ENCODE data around the gene EHF.

The EHF gene

DNA sequence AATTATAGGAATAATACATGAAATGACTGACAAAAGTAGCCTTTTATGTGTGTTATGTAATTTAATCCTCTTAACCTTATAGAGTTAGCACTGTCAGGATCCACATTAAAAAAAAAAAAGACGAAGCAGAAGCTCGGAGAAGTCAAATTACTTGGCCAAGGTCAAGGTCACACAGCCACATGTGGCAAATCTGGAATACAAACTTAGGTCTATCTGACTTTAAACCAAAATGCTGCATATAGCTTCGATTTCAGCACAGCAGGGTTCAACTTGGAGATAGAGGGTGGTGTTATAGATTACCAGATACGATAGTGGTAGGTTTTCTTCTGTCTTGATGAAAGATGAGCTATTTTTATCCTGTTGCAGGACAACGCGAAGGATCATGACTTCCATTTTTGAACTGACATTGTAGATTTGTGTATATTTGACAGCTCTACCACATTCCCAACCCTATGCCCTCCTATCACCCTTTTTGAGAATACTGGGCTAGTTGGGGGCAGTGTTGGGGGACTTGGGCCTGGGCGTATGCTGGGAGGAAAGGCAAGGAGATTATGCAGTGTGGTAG, 11.6 kb upstream of the EHF start:
- no peaks in the 10 kb centered on the region for H3K36me3 Mint-ChIP-seq (ENCODE audit: low read depth)
- H3K4me1 Mint-ChIP-seq (ENCODE audit: low read depth), result peaks cover 15% of the 10 kb centered on the region
- no peaks in the 10 kb centered on the region for H3K9me3 Mint-ChIP-seq
- no peak overlapping the region for H3K27ac Mint-ChIP-seq
- H3K4me3 Mint-ChIP-seq, result no peak overlapping the region
- H3K27me3 Mint-ChIP-seq, result peaks cover 26% of the 10 kb centered on the region

DNA sequence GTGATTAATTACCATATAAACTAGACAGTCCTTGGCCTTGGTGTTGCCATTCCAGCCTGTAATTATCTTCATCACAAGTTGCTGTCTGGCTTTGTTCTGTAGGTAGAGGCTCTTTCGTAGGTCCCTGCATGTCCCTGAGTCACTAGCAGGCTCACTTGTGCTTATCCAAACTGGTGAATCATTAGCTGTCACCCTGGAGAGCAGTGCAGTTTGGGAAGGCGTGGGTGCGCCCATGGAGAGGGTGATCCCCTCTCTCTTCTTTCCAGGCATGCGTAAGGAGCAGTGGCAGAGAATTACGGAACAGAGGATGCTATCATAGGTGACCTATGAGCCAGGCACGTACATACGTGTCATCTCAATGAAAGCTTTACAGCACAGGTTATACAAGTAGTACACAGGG, 11.0 kb upstream of the EHF start:
- Mint-ChIP-seq H3K4me1 (ENCODE audit: low read depth) (peaks cover 21% of the 10 kb centered on the region), H3K27me3 (peaks cover 26% of the 10 kb centered on the region), H3K4me3 (no peak overlapping the region), H3K9me3 (no peaks in the 10 kb centered on the region), H3K27ac (no peak overlapping the region), H3K36me3 (ENCODE audit: low read depth) (no peaks in the 10 kb centered on the region)

GRCh38 chr11:34610324-34611041, 10.4 kb upstream of the EHF start:
- Mint-ChIP-seq H3K9me3 (no peaks in the 10 kb centered on the region), H3K27ac (no peak overlapping the region), H3K36me3 (ENCODE audit: low read depth) (no peaks in the 10 kb centered on the region)

DNA sequence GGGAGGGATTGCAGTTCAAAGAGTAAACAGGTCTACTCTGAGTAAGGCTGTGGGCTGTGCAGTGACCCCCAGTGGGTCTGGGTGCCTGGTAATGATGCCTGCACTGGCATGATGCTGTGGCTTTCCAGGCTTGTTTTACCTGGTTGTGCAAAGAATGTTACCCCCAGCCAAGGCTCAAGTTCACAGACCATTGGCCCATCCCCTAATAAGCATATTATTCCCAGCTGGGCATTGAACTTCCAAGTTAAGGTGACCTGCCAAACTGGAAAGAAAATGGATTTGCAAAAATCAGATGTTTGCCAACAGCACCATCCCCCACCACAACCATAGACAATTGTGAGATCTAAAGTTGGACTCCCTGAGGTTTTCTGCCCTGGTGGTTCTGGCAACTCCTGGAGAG, 7.9 kb upstream of the EHF start:
- Mint-ChIP-seq H3K9me3 (no peaks in the 10 kb centered on the region), H3K27ac (no peak overlapping the region), H3K4me1 (ENCODE audit: low read depth) (peaks cover 23% of the 10 kb centered on the region), H3K36me3 (ENCODE audit: low read depth) (no peaks in the 10 kb centered on the region), H3K27me3 (peaks cover 32% of the 10 kb centered on the region), H3K4me3 (no peak overlapping the region)

More at GRCh38 chr11:34610324-34611041, 10.4 kb upstream of the EHF start:
- Mint-ChIP-seq H3K4me3 (no peak overlapping the region), H3K4me1 (ENCODE audit: low read depth) (peaks cover 23% of the 10 kb centered on the region), H3K27me3 (peaks cover 26% of the 10 kb centered on the region)

DNA sequence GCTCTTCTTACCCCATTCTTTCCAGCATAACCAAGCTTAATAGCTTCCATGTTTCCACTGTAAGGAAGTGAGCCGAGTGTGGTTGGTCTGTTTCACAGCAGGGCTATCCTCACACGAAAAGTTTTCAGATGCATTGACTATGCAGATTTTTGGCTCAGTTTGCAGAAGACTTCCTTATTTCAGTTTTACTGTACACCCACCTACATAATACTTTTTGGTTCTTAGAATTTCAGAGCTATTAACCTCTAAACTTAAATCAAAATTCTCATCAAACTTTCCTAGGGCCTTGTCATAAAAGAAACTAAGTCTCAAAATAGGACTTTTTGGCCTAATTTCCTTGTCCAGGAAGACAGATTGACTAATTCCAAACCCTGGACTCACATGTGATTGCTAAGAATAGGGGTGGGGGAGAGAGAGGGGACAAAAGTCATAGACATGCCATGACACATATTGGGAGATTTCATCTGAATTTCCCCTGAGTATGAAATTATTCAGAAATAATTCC, 7.3 kb upstream of the EHF start:
- peak overlapping the region; percentile 79 for H3K27ac Mint-ChIP-seq
- peaks cover 23% of the 10 kb centered on the region for H3K4me1 Mint-ChIP-seq (ENCODE audit: low read depth)
- H3K4me3 Mint-ChIP-seq, result no peak overlapping the region

GRCh38 chr11:34614344-34615104, 6.4 kb upstream of the EHF start:
- H3K36me3 Mint-ChIP-seq (ENCODE audit: low read depth), result no peaks in the 10 kb centered on the region
- H3K4me3 Mint-ChIP-seq, result no peak overlapping the region
- no peaks in the 10 kb centered on the region for H3K9me3 Mint-ChIP-seq
- H3K27ac Mint-ChIP-seq, result no peak overlapping the region
- peaks cover 23% of the 10 kb centered on the region for H3K4me1 Mint-ChIP-seq (ENCODE audit: low read depth)
- peaks cover 30% of the 10 kb centered on the region for H3K27me3 Mint-ChIP-seq

More for the DNA sequence above, 7.3 kb upstream of the EHF start:
- no peaks in the 10 kb centered on the region for H3K9me3 Mint-ChIP-seq
- H3K36me3 Mint-ChIP-seq (ENCODE audit: low read depth), result no peaks in the 10 kb centered on the region
- peaks cover 32% of the 10 kb centered on the region for H3K27me3 Mint-ChIP-seq

- Mint-ChIP-seq H3K27ac (no peak overlapping the region), H3K9me3 (no peaks in the 10 kb centered on the region), H3K4me3 (no peak overlapping the region), H3K36me3 (ENCODE audit: low read depth) (no peaks in the 10 kb centered on the region), H3K27me3 (peaks cover 37% of the 10 kb centered on the region), H3K4me1 (ENCODE audit: low read depth) (peaks cover 23% of the 10 kb centered on the region)
Observed at GRCh38 chr11:34616086-34616485, 4.8 kb upstream of the EHF start.

- Mint-ChIP-seq H3K9me3 (no peaks in the 10 kb centered on the region), H3K36me3 (ENCODE audit: low read depth) (no peaks in the 10 kb centered on the region), H3K27me3 (peaks cover 35% of the 10 kb centered on the region), H3K27ac (no peak overlapping the region), H3K4me1 (ENCODE audit: low read depth) (peaks cover 23% of the 10 kb centered on the region), H3K4me3 (no peak overlapping the region)
Observed at GRCh38 chr11:34616830-34617504, 3.9 kb upstream of the EHF start.

- H3K9me3 Mint-ChIP-seq, result no peaks in the 10 kb centered on the region
- H3K4me3 Mint-ChIP-seq, result no peak overlapping the region
- no peak overlapping the region for H3K27ac Mint-ChIP-seq
- H3K4me1 Mint-ChIP-seq (ENCODE audit: low read depth), result peaks cover 16% of the 10 kb centered on the region
- peaks cover 41% of the 10 kb centered on the region for H3K27me3 Mint-ChIP-seq
- H3K36me3 Mint-ChIP-seq (ENCODE audit: low read depth), result no peaks in the 10 kb centered on the region
Observed at GRCh38 chr11:34618406-34618805, 2.5 kb upstream of the EHF start.

DNA sequence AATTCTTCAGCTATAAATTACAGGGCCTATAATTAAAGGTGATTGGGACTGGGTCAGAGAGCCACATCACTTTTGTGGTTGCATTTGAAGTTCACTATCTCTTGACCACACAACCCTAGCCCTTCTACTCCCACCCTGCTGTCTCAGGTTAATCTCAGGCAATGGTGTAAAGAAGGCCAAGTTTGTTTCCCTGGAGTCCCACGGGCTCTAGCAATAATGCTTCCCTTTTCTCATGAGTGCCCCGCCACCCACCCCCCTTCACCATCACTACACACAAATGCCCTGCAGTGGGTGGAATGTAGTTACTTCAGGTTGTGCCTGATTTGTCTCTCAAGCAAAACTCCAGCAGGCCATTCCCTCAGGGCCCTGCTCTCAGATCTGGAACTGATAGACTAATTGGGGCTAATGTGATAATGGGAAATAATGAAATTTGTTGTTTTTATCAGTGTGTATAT, 1.8 kb upstream of the EHF start:
- peaks cover 44% of the 10 kb centered on the region for H3K27me3 Mint-ChIP-seq
- no peak overlapping the region for H3K4me3 Mint-ChIP-seq
- H3K4me1 Mint-ChIP-seq (ENCODE audit: low read depth), result peaks cover 9% of the 10 kb centered on the region
- H3K27ac Mint-ChIP-seq, result no peak overlapping the region
- no peaks in the 10 kb centered on the region for H3K9me3 Mint-ChIP-seq
- no peaks in the 10 kb centered on the region for H3K36me3 Mint-ChIP-seq (ENCODE audit: low read depth)

DNA sequence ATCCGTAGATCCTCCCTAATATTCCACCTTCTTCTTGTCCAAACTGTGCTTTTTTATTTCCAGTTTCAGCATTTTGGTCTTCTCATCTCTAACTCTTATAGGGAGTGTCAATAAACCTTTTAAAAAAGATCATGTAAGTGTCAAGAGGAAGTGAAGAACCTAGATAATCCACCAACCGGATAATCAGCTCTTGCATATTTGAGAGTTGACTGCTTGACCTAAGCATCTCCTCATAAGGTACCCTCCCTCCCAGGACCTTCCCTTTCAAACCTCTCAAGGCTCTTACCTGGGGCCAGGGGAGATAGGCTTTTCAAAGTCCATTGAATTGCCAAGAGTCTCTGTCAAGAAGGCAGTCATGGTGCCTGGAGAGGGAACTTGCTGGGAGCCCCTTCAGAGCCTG, 691 bp upstream of the EHF start:
- Mint-ChIP-seq H3K4me3 (no peak overlapping the region), H3K9me3 (no peaks in the 10 kb centered on the region), H3K27me3 (peaks cover 45% of the 10 kb centered on the region), H3K4me1 (ENCODE audit: low read depth) (no peaks in the 10 kb centered on the region), H3K36me3 (ENCODE audit: low read depth) (no peaks in the 10 kb centered on the region), H3K27ac (no peak overlapping the region)

DNA sequence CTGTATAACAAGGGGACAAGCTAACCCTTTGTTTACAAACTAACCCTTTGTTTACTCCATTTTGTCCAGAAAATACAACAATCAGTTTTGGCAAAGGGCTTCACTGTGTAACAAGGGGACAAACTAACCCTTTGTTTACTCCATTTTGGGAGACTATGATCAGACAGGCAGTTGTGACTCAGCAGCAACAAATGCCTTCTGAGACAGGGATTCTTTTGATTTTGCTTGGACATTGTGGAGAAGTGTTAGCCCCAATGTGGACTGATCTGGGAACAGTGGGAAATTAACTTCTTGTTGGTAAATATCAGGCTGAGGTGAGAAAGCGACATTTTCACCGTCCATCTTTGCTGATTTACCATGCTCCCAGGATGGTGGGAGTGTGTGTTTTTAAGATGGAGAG, 983 bp downstream of the EHF start:
- Mint-ChIP-seq H3K4me1 (ENCODE audit: low read depth) (no peaks in the 10 kb centered on the region), H3K36me3 (ENCODE audit: low read depth) (no peaks in the 10 kb centered on the region), H3K27ac (no peak overlapping the region), H3K4me3 (no peak overlapping the region), H3K27me3 (peaks cover 51% of the 10 kb centered on the region), H3K9me3 (no peaks in the 10 kb centered on the region)

DNA sequence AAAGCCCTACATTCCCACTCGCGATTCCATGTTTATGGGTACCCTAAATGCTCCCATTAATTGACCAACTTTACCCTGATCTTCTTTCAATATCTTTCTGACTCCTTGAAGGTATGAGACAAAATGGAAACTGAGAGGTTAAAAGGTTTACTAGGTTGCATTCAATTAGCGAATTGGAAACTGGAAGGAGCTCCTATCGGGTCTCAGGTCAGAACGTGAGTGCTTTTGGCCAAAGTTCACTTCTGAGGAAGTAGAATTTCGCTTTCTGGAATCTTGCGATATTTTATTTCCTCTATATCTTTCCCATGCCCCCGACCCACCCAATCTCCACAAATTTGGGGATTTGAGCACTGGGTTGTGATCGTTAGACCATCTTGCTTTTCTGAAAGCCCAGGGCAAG, 2.6 kb downstream of the EHF start:
- Mint-ChIP-seq H3K27ac (no peak overlapping the region), H3K4me3 (no peak overlapping the region), H3K4me1 (ENCODE audit: low read depth) (no peaks in the 10 kb centered on the region), H3K36me3 (ENCODE audit: low read depth) (no peaks in the 10 kb centered on the region), H3K9me3 (no peaks in the 10 kb centered on the region), H3K27me3 (peaks cover 55% of the 10 kb centered on the region)

- Mint-ChIP-seq H3K4me1 (ENCODE audit: low read depth) (no peaks in the 10 kb centered on the region), H3K9me3 (no peaks in the 10 kb centered on the region), H3K27me3 (peaks cover 56% of the 10 kb centered on the region), H3K27ac (no peak overlapping the region), H3K36me3 (ENCODE audit: low read depth) (no peaks in the 10 kb centered on the region), H3K4me3 (no peak overlapping the region)
Observed at GRCh38 chr11:34624069-34624468, 3.2 kb downstream of the EHF start.

DNA sequence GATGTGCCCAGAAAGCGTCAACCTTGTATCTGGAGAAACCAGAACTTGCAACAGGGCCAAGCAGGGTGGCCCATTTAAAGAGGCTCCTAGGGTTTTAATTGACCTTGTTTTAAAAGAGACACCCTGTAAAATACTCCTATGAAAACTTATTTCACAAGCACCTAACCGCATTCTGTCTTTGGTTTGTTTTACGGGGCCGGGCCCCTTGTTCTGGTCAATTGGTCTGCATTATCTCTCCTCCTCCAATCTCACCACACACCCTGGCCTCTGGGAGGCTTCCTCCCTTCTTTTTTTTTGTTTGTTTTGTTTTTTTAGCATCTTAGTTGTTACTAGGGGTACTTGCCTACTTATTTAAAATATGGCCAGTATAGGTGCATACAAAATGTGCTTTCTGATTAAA, 4.7 kb downstream of the EHF start:
- no peak overlapping the region for H3K4me3 Mint-ChIP-seq
- no peak overlapping the region for H3K27ac Mint-ChIP-seq
- no peaks in the 10 kb centered on the region for H3K36me3 Mint-ChIP-seq (ENCODE audit: low read depth)

More for the DNA sequence above, 4.7 kb downstream of the EHF start:
- H3K4me1 Mint-ChIP-seq (ENCODE audit: low read depth), result no peaks in the 10 kb centered on the region
- peaks cover 52% of the 10 kb centered on the region for H3K27me3 Mint-ChIP-seq
- H3K9me3 Mint-ChIP-seq, result no peaks in the 10 kb centered on the region
